Measurements from ENCODE around the gene TMEM218. TPM values are rescaled to one million over a fixed set of nuclear protein-coding genes. Genes with fewer than 3 reads are reported as not detected.

TMEM218 gene
- total RNA-seq, 1 experiment from 2014 or later, result 14.3 TPM

DNA sequence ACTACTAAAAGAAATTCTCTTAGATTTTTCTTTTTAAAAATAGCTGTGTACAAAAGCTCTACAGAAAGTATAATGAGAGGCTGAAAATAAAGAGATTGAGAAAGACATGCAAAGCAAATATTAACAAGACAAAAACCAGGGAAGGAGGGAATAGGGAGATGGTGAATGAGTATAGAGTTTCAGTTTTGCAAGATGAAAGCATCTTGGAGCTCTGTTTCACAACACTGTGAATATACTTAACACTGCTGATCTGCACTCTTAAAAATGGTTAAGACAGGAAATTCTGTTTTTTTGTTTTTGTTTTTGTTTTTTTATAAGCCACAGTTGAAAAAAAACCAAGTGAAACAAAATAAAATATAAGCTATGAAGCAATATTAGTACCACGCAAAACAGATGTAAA is 5.5 kb downstream of the TMEM218 start:
- H2BK5ac ChIP-seq (ENCODE audit: insufficient read length, low read length), result no peak overlapping the region
- H3K4me2 ChIP-seq (ENCODE audit: insufficient read depth, insufficient read length, low read length), result no peak overlapping the region
- H3K14ac ChIP-seq (ENCODE audit: insufficient read depth, low read length), result no peak overlapping the region
- H3K18ac ChIP-seq (ENCODE audit: insufficient read length, low read depth, low read length), result no peak overlapping the region
- H4K5ac ChIP-seq (ENCODE audit: insufficient read length, low read depth, low read length), result no peak overlapping the region
- H3K4me1 ChIP-seq (ENCODE audit: insufficient read depth, low read length), result no peaks in the 10 kb centered on the region; the same call in 1 of the 2 replicates
- H3K27ac ChIP-seq (ENCODE audit: insufficient read length, low read depth, low read length), result no peak overlapping the region
- peaks cover 21 to 25% of the 10 kb centered on the region in 2 experiments for H3K4me1 Mint-ChIP-seq
- no peaks in the 10 kb centered on the region for H3K79me1 ChIP-seq (ENCODE audit: insufficient read depth, low read depth, low read length, poor library complexity, severe bottlenecking)
- H3K4ac ChIP-seq (ENCODE audit: low read depth, low read length), result no peak overlapping the region
- H3K27me3 Mint-ChIP-seq (ENCODE audit: low read depth), result no peaks in the 10 kb centered on the region
- H4K91ac ChIP-seq (ENCODE audit: insufficient read length, low read depth, low read length), result no peak overlapping the region
- DNase-seq, result no peak
- no peaks in the 10 kb centered on the region for H4K20me1 ChIP-seq (ENCODE audit: control insufficient read depth, insufficient read depth, insufficient read length)
- no peak overlapping the region for H3K56ac ChIP-seq (ENCODE audit: insufficient read length, low read depth, low read length)
- H3K79me2 ChIP-seq (ENCODE audit: insufficient read depth, low read length), result no peaks in the 10 kb centered on the region
- H3K9me3 ChIP-seq (ENCODE audit: control insufficient read depth, low read depth, low read length), result no peaks in the 10 kb centered on the region
- peaks cover 19 to 70% (median 22%) of the 10 kb centered on the region in 3 experiments for H3K36me3 Mint-ChIP-seq (ENCODE audit: insufficient read depth in 1 of 3, low read depth in 3 of 3)
- no peak overlapping the region for H3K4me3 Mint-ChIP-seq
- no peaks in the 10 kb centered on the region for H3K27me3 ChIP-seq (ENCODE audit: insufficient read depth, low read length)
- H2AK5ac ChIP-seq (ENCODE audit: insufficient read length, low read length), result no peak overlapping the region
- peaks cover 2% of the 10 kb centered on the region for H3K23me2 ChIP-seq (ENCODE audit: insufficient read length, low read depth, low read length, poor library complexity, severe bottlenecking)
- no CpG with 5 or more reads among the region's 1 CpG for WGBS (ENCODE audit: extremely low coverage, insufficient read length, low lambda C conversion rate)
- H3K23ac ChIP-seq (ENCODE audit: insufficient read length, low read depth, low read length), result no peak overlapping the region
- no peak overlapping the region for H3K9ac ChIP-seq (ENCODE audit: extremely low read depth, insufficient read length, low read length)
- H3K27ac Mint-ChIP-seq, result peak overlapping the region in 1 of 3 experiments; percentile 28; a peak in 1 of 7 replicates
- no peak overlapping the region for H4K8ac ChIP-seq (replicated peaks; ENCODE audit: insufficient read length, low read depth, low read length)
- no peak overlapping the region for H2BK12ac ChIP-seq (ENCODE audit: insufficient read length, low read depth, low read length)
- H2BK15ac ChIP-seq (ENCODE audit: low read depth, low read length), result no peak overlapping the region
- peaks cover 19 to 20% of the 10 kb centered on the region in 2 experiments for H3K9me3 Mint-ChIP-seq
- no peak overlapping the region for H3T11ph ChIP-seq (ENCODE audit: low read length)
- TF ChIP-seq, protein P1, sequence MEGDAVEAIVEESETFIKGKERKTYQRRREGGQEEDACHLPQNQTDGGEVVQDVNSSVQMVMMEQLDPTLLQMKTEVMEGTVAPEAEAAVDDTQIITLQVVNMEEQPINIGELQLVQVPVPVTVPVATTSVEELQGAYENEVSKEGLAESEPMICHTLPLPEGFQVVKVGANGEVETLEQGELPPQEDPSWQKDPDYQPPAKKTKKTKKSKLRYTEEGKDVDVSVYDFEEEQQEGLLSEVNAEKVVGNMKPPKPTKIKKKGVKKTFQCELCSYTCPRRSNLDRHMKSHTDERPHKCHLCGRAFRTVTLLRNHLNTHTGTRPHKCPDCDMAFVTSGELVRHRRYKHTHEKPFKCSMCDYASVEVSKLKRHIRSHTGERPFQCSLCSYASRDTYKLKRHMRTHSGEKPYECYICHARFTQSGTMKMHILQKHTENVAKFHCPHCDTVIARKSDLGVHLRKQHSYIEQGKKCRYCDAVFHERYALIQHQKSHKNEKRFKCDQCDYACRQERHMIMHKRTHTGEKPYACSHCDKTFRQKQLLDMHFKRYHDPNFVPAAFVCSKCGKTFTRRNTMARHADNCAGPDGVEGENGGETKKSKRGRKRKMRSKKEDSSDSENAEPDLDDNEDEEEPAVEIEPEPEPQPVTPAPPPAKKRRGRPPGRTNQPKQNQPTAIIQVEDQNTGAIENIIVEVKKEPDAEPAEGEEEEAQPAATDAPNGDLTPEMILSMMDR (conservative IDR thresholded peaks at IDR 0.05), result no peak
- no peak overlapping the region for H2BK120ac ChIP-seq (ENCODE audit: low read depth, low read length, poor library complexity, severe bottlenecking)
- no peak overlapping the region for H2AFZ ChIP-seq (ENCODE audit: low read length)
- no peak overlapping the region for H2BK20ac ChIP-seq (ENCODE audit: low read depth, low read length, poor library complexity, severe bottlenecking)

Measured in H9 (cell line).